T-helper 2 cell (primary cell): Measurements from ENCODE around the gene CADM1.

Experiments
- DNase-seq, 5 experiments: peaks; one replicate each; pipeline versions ENCODE4 v3.0.0 to v3.0.0-alpha.2; 2012 to 2022

The CADM1 gene

GRCh38 chr11:115393950-115394349 lies 110.3 kb downstream of the CADM1 start:
- DNase-seq: no peak

GRCh38 chr11:115391598-115391997 lies 112.6 kb downstream of the CADM1 start:
- DNase-seq: no peak

- no peak for DNase-seq
Observed at GRCh38 chr11:115391160-115391559, 113.1 kb downstream of the CADM1 start.

GRCh38 chr11:115390441-115390840 lies 113.8 kb downstream of the CADM1 start:
- no peak for DNase-seq

GRCh38 chr11:115389790-115390189 lies 114.4 kb downstream of the CADM1 start:
- no peak for DNase-seq

GRCh38 chr11:115385226-115385625 lies 119.0 kb downstream of the CADM1 start:
- DNase-seq: no peak

- peak in 1 of 5 experiments; percentile 53 for DNase-seq
Observed at GRCh38 chr11:115384236-115384635, 120.0 kb downstream of the CADM1 start.

- no peak for DNase-seq
Observed at GRCh38 chr11:115383431-115383830, 120.8 kb downstream of the CADM1 start.

- peak in 1 of 5 experiments; percentile 85 for DNase-seq
Observed at GRCh38 chr11:115379528-115379927, 124.7 kb downstream of the CADM1 start.

- peak in 1 of 5 experiments; percentile 30 for DNase-seq
Observed at GRCh38 chr11:115378557-115378956, 125.7 kb downstream of the CADM1 start.

- no peak for DNase-seq
Observed at GRCh38 chr11:115377882-115378296, 126.3 kb downstream of the CADM1 start.

- DNase-seq: no peak
Observed at GRCh38 chr11:115368616-115369015, 135.6 kb downstream of the CADM1 start.

GRCh38 chr11:115366826-115367225 lies 137.4 kb downstream of the CADM1 start:
- no peak for DNase-seq

- no peak for DNase-seq
Observed at GRCh38 chr11:115365907-115366306, 138.3 kb downstream of the CADM1 start.

GRCh38 chr11:115364896-115365295 lies 139.3 kb downstream of the CADM1 start:
- DNase-seq: no peak

GRCh38 chr11:115363921-115364320 lies 140.3 kb downstream of the CADM1 start:
- DNase-seq: no peak

GRCh38 chr11:115363426-115363825 lies 140.8 kb downstream of the CADM1 start:
- DNase-seq: no peak

GRCh38 chr11:115362997-115363396 lies 141.2 kb downstream of the CADM1 start:
- DNase-seq: no peak

- no peak for DNase-seq
Observed at GRCh38 chr11:115361025-115361424, 143.2 kb downstream of the CADM1 start.

GRCh38 chr11:115360186-115360824 lies 143.9 kb downstream of the CADM1 start:
- DNase-seq: no peak

- DNase-seq: no peak
Observed at GRCh38 chr11:115357066-115357465, 147.1 kb downstream of the CADM1 start.

GRCh38 chr11:115352805-115353485 lies 151.3 kb downstream of the CADM1 start:
- no peak for DNase-seq

GRCh38 chr11:115349335-115350017 lies 154.7 kb downstream of the CADM1 start:
- no peak for DNase-seq

- no peak for DNase-seq
Observed at GRCh38 chr11:115348416-115348815, 155.8 kb downstream of the CADM1 start.
